D341Med (cell line): ENCODE results near the gene FOXO1.

ENCODE experiments used
- DNase-seq: peaks from one replicate; pipeline ENCODE4 v3.0.0; 2012; ENCODE audit warnings: low spot score

FOXO1 gene

DNA sequence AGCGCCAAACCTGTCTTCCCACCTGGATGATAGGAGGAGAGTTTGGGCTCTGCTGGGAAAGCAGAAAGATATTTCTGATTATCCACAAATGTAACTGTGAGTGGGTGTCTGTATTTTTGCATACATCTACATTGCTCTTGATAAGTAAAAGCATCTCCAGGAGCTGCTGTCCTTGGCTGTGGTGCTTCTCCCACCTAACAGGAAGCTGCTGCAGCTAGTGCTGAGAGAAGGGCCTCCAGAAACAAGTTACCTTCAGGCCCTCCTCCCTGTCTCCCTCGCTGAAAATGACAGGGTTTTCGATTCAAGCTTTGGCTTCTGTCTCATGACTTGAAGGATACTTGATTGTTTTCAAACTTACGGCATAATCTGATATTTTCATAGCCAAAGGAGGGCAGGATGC lies 90.1 kb downstream of the FOXO1 start:
- DNase-seq, result no peak

DNA sequence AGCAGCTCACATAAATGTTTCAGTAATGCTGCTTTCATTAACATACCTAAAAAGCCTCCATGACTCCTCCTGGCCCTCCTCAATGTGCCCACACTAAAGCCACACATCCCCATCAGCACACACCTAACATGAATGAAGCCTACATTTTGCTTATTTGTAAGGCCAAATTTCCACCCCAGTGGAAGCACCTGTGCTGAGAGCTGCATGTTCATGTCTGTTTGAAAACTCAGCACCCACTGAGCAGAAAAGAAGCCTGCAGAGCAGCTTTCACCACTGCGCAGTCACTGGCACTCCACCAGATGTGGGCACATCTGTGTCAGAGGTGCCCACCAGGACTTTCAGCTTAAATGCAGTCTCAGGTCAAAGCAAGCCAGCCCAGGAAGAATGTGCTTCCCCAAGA lies 93.5 kb downstream of the FOXO1 start:
- DNase-seq, result no peak

DNA sequence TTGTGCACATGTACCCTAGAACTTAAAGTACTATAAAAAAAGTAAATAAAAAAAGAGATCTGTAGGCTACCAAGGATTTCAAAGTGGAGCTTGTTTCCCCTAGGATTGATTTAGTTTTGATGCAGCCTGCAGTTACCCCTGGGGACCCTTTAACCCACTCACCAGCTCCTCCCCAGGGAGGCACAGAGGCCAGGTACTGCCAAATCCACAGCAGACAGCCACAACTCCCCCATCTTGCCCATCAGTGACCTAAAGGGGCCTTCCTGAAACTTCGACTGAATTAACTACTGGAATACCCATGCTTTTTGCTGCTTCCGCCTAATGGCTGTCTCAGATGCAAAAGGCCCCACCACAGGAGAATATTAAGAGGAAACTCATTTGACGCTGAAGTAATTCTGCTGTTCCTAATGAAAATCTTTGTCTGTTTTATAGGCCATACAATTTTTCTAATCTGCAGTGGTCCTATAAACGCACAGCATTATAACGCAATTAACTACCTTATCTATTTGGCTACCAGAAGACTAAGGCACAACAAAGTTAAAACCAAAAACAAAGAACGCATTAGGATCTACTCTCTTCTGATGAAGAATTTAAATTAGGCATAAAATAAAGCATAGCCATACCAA lies 95.0 kb downstream of the FOXO1 start:
- DNase-seq, result no peak

DNA sequence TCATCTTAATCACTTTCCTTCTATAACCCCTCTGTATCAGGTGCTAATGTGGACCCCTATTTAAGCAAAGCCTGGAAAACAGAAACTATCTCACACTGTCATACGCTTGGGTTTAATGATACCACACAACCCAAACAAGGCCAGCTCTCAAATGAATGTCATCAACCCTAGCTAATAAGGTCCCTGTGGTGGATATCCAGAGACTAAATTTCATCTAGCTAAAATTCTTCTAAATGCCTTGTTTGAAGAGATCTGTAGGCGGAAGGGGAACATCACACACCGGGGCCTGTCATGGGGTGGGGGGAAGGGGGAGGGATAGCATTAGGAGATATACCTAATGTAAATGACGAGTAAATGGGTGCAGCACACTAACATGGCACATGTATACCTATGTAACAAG lies 95.5 kb downstream of the FOXO1 start:
- DNase-seq, result no peak

DNA sequence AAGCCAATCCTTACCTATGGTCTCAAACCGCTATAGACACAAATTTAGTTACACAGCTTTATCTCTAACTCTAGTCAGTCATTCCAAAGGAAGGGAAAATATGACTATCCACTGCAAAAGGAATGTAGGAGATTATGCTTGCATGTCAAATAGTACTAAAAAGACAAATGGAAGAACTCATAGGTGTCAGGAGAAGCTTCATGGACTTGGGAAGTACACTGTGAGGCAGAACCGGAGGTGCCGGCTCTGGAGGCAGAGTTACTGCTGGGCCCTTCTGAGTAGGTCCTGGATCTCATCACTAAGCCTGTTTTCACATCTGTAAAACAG lies 97.5 kb downstream of the FOXO1 start:
- no peak for DNase-seq

DNA sequence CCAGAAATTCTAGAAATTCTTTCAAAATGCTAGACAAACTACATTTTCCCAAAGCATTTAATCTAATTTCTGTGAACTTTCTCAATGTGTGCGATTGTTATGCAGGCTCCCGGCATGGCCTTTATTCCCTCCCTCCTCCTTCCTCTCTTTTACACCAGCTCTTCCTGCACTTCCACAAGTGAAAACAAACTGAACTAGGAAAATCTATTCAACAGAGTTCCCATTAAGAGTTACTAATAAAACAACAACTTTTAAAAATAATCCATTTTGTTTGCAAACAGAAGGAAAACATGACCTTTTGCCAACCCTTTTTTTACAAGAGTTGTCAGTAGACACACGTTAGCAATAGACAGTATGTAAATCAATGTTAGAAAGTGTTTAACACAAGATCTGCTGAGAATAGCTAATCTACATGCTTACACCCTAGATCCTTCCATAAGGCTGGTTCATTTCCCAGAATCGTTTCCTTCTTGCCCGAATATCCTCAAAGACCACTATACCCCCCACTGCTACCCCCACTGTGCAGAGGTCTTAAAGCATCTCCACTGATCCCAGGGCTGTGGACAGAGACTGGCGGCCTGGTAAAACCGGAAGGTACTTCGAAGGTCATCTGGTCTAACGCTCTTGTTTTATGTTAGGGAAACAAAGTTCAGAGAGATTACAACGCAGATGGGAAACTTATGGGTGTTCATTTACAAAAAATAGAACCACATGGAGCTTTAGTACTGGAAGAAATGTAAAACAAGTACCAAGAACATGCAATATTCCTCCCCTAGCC lies 98.0 kb downstream of the FOXO1 start:
- no peak for DNase-seq

DNA sequence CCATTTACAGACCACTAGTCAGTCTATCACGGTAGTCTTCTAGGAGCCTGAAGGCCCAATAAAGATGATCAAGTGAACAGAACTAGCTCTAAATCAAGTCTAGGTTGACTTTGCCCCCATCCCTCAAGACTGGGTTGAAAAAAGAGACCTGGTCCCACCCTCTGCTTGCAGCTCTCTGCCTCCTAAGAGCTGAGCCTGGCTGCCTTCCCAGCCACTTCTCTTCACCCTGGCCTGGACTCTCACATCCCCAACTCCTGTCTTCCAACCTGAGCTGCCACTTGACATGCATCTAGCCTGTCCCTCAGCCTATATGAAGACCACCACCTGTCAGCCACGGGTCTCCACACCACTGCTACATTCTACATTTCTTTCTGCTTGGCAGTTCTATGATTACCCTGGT lies 99.6 kb downstream of the FOXO1 start:
- no peak for DNase-seq

DNA sequence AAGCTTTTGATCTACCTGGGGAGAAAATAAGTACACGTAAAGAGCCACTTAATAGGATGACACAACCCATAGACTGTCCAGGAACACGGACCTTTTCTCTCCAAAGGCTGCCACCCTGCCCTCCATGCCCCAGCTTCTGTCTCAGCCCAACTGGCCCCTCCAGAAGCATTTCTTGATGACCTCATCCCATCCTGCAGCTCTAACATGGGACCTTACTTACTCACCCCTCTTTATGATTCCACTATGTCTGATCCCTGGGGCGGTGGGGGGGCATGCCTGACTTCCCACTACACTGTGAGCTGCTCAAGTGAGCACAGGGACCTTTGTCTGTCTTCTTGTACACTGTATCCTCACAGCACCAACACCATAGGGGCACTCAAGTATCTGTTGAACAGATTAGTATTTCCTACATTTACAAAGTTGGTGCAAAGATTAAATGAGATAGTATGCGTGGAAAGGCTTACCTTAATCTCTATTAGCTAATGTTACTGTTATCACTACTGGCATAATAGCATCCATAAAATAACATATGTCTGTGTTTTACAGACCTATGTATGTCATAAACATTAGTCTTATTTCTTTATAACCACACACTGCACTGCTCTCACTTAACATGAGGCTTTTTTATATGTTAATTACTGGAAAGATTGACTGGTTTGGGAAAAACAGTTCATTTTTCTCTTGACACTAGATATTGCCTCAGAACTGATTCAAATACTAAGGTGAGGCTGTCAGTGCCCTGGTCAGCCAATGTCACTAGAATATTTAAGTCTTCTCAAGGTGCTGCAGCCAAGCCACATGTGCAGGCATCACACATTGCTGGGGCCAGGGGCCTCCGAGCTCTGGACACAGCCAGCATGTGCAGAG lies 100.9 kb downstream of the FOXO1 start:
- DNase-seq, result no peak

DNA sequence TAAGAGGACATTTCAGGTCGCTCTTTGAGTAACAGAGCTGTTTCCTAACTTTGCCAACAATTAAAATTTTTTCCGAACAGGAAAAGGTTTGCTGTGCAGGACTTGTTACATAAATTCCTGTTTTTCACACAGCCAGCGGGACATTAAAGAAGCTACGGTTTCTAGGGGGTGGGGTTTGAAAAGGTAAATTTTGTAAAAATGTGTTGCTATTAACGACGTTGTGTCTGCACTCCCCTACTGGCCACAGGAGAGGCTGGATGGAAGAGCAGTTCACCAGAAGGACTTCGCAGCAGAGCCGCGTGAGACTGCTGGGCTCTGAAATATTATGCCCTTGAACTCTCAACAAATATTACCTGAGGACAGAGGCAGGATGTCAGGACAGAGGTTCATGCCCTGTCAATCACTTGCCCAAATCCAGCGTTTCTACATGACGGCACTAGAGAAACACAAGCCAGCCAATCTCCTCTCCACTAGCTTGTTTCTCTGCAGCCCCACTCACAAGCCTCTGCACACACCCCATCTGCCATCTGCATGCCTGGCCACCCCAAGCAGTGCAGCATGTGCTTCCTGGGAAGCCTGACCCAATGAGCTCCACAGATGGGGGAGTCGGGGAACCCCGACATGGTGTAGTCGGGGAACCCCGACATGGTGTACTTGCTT lies 102.0 kb downstream of the FOXO1 start:
- no peak for DNase-seq

DNA sequence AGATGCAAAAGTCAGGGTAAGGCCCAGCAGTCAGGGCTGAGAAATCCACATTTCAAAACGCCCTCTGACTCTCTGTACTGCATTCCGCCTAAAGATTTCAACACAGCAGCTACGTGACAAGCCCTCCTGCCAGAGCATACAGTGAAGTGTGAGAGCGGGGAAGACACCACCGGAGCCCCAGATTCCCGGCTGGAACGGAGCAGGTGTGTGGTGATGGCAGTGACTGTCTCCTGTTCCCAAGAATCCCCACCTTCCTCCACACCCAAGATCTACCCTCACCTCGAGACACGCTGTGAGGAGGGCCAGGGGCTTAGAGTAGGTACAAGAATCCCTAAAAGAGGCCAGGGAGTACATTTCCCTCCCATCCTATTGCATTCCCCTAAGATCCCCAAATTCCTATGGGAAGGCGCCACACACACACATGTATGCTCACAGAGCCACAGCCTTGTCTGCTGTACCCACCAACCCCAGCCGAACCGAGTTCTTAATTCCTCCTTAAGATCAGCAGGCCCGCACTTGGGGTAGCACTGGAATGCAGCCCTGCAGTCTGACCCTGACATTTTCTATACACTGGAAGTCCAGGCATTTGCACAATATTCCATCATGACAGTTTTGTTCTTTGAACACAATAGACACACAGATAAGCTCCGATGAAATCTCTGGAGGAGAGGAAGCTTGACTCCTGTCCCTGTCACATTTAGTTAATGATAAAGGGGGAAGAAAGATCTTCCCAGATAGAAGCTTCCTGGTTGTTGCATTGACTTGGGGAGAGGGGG lies 102.9 kb downstream of the FOXO1 start:
- no peak for DNase-seq

DNA sequence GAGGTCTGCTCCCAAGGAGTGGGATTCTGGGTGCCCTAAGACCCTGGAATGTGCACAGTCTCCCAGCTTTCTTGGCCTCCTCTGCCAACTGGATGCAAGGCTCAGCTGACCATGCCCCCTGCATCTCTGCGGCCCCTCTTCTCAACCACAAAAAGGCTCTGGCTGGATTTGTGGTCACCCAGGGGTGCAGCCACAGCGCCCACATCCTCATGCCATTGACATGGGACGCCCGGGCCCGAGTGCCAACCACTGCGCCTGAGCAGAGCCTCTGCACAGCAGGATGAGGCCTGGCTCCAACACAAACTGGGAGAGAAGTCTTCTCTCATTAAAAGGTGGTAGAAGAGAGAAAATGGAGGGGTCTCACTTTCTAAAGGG lies 103.5 kb downstream of the FOXO1 start:
- no peak for DNase-seq

DNA sequence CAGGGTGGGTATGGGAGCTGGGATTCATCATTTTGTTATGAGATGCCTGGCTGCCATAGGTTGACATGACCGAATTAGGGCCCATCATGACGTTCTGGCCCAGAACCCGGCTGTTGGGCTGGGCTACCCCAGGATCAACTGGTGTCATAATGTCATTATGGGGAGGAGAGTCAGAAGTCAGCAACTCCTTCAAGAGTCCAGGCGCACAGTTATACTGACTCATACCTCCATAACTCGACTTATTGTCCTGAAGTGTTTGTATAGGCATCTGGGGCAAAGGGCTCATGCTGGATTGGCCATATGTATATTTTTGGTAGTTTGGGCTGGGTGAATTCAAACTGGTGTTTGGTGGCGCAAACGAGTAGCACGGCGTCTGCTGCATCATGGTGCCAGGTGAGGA lies 106.5 kb downstream of the FOXO1 start:
- DNase-seq, result no peak

DNA sequence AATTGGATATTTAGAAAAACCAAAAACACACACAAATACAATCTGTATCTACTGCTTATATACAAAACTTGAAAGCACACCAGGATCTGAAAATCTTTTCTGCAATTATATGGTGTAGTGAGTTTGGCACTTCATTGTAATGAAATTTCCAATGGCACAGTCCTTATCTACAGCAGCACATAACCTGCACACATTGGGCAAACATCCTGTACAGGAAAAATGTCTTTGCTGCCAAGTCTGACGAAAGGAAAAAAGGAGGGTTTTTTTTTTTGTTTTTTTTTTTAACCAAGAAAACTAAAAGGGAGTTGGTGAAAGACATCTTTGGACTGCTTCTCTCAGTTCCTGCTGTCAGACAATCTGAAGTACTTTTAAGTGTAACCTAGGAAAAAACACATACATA lies 107.8 kb downstream of the FOXO1 start:
- no peak for DNase-seq

DNA sequence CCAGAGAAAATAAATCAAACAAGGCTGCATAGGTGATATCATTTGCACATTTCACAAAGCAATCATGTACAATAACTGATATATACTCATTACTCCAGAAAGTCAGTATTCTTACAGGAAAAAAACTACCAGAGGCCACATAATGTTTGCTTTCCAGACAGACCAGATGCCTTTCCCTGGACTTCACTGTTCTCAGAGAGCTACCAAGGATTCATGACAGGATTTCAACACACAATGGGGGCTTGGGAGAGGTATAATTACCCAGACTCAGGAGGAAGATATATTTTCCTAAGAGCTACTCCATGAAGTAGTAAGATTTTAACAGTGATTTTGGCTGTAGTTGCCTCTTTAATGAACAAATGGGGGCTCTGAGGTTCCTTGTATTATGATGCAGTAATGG lies 110.0 kb downstream of the FOXO1 start:
- DNase-seq, result no peak

DNA sequence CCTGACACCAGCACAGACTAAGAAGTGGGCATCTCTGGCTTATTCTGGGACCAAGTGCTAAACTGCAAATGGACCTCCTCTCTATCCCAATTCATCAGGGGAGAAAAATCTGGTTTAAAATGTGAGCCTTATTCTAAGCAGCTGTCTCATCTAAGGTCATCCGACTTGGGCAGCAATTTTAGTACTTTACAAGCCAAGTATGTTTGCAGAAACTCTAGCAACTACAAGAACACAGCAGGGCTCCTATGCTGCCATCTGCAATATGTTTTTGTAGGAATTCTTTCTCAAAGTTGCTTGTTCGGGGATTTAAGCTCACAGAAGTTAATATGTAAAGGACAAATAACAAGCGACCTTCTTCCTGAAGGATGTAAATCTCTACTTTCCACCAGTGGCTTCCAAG lies 113.1 kb downstream of the FOXO1 start:
- no peak for DNase-seq

DNA sequence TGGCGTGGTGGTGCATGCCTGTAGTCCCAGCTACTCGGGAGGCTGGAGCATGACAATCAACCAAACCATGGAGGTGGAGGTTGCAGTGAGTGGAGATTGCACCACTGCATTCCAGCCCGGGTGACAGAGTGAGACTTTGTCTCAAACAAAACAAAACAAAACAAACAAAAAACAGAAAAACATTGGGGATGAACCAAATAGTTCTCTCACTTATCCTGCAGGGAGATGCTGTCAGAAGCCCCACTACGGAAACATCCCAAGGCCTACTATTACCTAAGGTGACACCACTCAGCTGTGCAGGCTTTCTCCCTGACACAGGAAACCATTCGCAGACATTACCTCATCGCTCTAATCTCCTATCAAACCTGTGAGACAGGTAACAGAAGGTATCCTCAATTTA lies 113.5 kb downstream of the FOXO1 start:
- no peak for DNase-seq

DNA sequence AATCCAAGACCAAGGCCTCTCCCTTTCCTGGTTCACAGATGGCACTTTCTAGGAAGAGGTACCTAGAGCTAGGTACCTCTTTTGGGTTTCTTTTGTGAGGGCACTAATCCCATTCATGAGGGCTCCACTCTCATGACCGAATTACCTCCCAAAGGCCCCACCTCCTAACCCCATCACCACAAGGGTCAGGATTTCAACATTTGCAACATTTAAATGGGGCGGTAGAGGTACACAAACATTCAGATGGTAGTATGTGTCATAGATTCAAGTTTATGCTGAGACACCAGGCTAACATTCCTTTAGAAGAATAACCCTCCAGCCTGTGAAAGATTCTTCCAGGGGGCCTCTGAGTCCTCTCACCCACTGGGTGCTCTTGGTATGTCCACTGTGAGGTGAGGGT lies 116.3 kb downstream of the FOXO1 start:
- no peak for DNase-seq

DNA sequence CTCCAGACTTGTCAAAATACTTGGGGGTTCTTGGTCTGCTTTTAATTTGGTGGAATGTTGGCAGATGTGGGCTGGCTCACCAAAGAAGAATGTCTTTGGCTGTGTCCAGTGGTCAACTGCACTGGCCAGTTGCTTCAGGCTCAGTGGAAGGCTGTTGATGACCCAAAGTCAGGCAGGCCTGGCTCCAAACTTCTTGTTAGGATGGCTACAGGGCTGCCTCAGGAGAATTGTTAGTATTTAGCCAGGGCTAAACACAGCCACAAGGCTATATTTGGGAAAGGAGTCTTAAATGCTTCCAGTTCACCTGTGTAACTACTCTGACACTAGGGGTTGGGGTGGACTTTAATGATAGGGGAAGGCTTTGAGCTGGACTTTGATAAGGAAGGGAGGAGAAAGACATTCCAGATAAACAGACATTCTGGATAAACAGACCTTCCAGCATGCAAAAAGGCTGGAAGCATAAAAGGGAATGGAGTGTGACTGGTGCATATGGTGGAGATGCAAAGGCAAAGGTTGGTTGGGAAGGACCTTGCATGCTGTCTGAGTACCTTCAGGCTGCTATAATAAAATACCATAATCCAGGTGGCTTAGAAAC lies 116.8 kb downstream of the FOXO1 start:
- DNase-seq, result no peak

DNA sequence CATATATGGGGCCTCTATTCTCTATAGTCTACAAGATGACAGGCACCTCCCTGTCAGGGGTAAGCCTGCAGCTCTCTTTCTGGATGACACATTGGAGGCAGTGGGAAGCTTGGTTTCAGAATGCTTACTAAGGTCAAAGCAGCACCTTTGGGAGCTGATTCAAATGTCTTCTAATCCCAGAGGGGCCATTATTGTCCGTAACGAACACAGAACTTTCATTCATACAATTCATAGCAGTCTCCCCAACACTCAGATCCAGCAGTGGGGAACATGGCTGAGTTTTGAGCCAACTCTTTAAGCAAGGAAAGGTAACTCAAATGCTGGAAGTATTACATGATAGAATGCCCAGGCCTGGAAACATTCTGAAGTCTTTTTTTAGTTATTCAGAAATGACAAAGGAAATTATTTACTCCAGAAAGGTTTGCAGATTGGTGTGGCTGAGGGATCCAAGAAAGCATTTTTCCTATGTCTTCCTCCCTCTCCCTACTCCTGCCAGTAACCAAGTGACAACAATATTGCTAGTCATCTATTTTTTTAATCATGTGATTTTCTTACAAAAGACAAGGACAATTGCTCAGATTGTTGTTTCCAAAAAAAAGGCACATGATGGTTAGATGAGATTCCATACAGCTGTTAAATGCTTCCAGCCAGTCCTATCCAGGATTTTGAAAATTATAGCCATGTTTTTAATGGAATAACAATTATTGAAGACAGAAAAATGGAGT lies 118.7 kb downstream of the FOXO1 start:
- DNase-seq, result no peak

DNA sequence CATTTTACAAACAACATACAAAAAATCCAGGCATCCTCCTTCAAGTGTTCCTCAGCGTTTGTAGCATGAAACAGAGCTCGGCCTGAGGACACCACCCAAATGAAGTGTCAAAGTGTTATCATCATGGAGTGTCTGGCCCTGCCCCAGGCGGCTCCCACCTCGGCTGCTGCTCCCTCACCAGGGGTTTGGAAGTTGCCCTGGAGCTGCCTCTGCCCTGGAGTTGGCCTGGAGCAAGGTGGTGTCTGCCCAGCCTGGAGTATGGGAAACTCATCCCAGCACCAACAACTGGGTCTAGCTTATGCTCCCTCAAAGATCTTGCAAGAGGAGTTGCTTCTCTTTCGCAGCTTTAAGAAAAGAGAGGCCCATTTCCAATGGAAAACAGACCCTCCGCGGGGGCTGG lies 120.4 kb downstream of the FOXO1 start:
- no peak for DNase-seq
